Activated CD8-positive, alpha-beta memory T cell treated with anti-CD3 and anti-CD28 coated beads for 24 hours (primary cell): ENCODE results near the gene IRX1.

Experiments used
- DNase-seq: peaks from one replicate; pipeline ENCODE4 v3.0.0-alpha.2; 2020

IRX1 gene

GRCh38 chr5:3601061-3601710 is 5.6 kb downstream of the IRX1 start:
- DNase-seq, result no peak

- no peak for DNase-seq
Observed at GRCh38 chr5:3601911-3602782, 6.5 kb downstream of the IRX1 start.

- no peak for DNase-seq
Observed at GRCh38 chr5:3602785-3603502, 7.3 kb downstream of the IRX1 start.

GRCh38 chr5:3604501-3604900 is 8.9 kb downstream of the IRX1 start:
- DNase-seq, result no peak

GRCh38 chr5:3605298-3606010 is 9.8 kb downstream of the IRX1 start:
- no peak for DNase-seq

GRCh38 chr5:3606121-3606831 is 10.6 kb downstream of the IRX1 start:
- no peak for DNase-seq

- DNase-seq, result no peak
Observed at GRCh38 chr5:3607541-3608181, 12.0 kb downstream of the IRX1 start.

GRCh38 chr5:3609120-3609681 is 13.6 kb downstream of the IRX1 start:
- no peak for DNase-seq

GRCh38 chr5:3612591-3613042 is 17.0 kb downstream of the IRX1 start:
- DNase-seq, result no peak

GRCh38 chr5:3613726-3614125 is 18.1 kb downstream of the IRX1 start:
- no peak for DNase-seq

- no peak for DNase-seq
Observed at GRCh38 chr5:3615217-3615616, 19.6 kb downstream of the IRX1 start.

GRCh38 chr5:3615829-3616228 is 20.2 kb downstream of the IRX1 start:
- no peak for DNase-seq

GRCh38 chr5:3619579-3619978 is 23.9 kb downstream of the IRX1 start:
- DNase-seq, result no peak

GRCh38 chr5:3622961-3623360 is 27.3 kb downstream of the IRX1 start:
- no peak for DNase-seq

- DNase-seq, result no peak
Observed at GRCh38 chr5:3625626-3626025, 30.0 kb downstream of the IRX1 start.

GRCh38 chr5:3634061-3634460 is 38.4 kb downstream of the IRX1 start:
- DNase-seq, result no peak

GRCh38 chr5:3639175-3639574 is 43.5 kb downstream of the IRX1 start:
- DNase-seq, result no peak

GRCh38 chr5:3642231-3642630 is 46.6 kb downstream of the IRX1 start:
- DNase-seq, result no peak

GRCh38 chr5:3650320-3650719 is 54.7 kb downstream of the IRX1 start:
- DNase-seq, result no peak

GRCh38 chr5:3650868-3651267 is 55.2 kb downstream of the IRX1 start:
- DNase-seq, result no peak
